Keratinocyte (primary cell): ENCODE results near the gene PANX2. TPM values are rescaled to one million over a fixed set of nuclear protein-coding genes. Genes with fewer than 3 reads are reported as not detected.

ENCODE experiments used
- DNase-seq: peaks from one replicate; pipeline ENCODE4 v3.0.0-alpha.2; 2011; ENCODE audit warnings: low read depth, missing footprints, low spot score
- FAIRE-seq: peaks from 2 replicates; lab custom pipeline; 2011; peaks lifted over from hg19 to GRCh38; lab: Jason Lieb, UNC
- H2AFZ ChIP-seq: 2 replicates; pipeline ENCODE4 v1.6.0; 2012; ENCODE audit warnings: low read length, control low read depth, inconsistent platforms; ENCODE audit not compliant: control insufficient read depth
- H3K27ac ChIP-seq: 2 replicates; pipeline ENCODE4 v1.5.1; 2011; ENCODE audit warnings: low read length; ENCODE audit not compliant: control insufficient read depth, insufficient read depth
- H3K27me3 ChIP-seq: 3 replicates; pipeline ENCODE4 v1.6.0; 2011; ENCODE audit warnings: low read length; ENCODE audit not compliant: control insufficient read depth, insufficient read depth; ENCODE audit errors: extremely low read depth
- H3K36me3 ChIP-seq, 2 experiments: 2 replicates in 1 of 2; 3 replicates in 1 of 2; pipeline ENCODE4 v1.5.1; 2011; ENCODE audit warnings: low read length in 2 of 2, mild to moderate bottlenecking in 1 of 2; ENCODE audit not compliant: control insufficient read depth in 2 of 2, insufficient read depth in 2 of 2; ENCODE audit errors: extremely low read depth in 1 of 2
- H3K4me1 ChIP-seq: 3 replicates; pipeline ENCODE4 v1.5.1; 2011; ENCODE audit warnings: low read length; ENCODE audit not compliant: control insufficient read depth, insufficient read depth; ENCODE audit errors: extremely low read depth
- H3K4me2 ChIP-seq: 3 replicates; pipeline ENCODE4 v1.6.0; 2011; ENCODE audit warnings: low read depth, low read length; ENCODE audit not compliant: control insufficient read depth, insufficient read depth; ENCODE audit errors: extremely low read depth
- H3K4me3 ChIP-seq, 3 experiments: fragments of 200-600 bp in 1 of 3; sonication (generic) in 1 of 3; 2 replicates in 2 of 3; 3 replicates in 1 of 3; pipeline ENCODE4 v1.5.1; 2011 to 2016; ENCODE audit warnings: low read length in 3 of 3, mild to moderate bottlenecking in 3 of 3, control low read depth in 2 of 3, inconsistent platforms in 1 of 3, low read depth in 1 of 3, mixed read lengths in 1 of 3, mixed run types in 1 of 3, moderate library complexity in 1 of 3; ENCODE audit not compliant: control insufficient read depth in 2 of 3, insufficient read depth in 2 of 3; ENCODE audit errors: extremely low read depth in 1 of 3
- H3K79me2 ChIP-seq: 2 replicates; pipeline ENCODE4 v1.6.0; 2012; ENCODE audit warnings: low read length; ENCODE audit not compliant: control insufficient read depth, insufficient read depth
- H3K9ac ChIP-seq: 3 replicates; pipeline ENCODE4 v1.6.0; 2011; ENCODE audit warnings: low read length; ENCODE audit not compliant: control insufficient read depth, insufficient read depth; ENCODE audit errors: extremely low read depth
- H3K9me1 ChIP-seq: 3 replicates; pipeline ENCODE4 v1.6.0; 2011; ENCODE audit warnings: low read length; ENCODE audit not compliant: control insufficient read depth, insufficient read depth; ENCODE audit errors: extremely low read depth
- H3K9me3 ChIP-seq: 2 replicates; pipeline ENCODE4 v1.5.1; 2012; ENCODE audit warnings: low read depth, low read length; ENCODE audit not compliant: control insufficient read depth
- H4K20me1 ChIP-seq: 3 replicates; pipeline ENCODE4 v1.6.0; 2011; ENCODE audit warnings: low read length; ENCODE audit not compliant: control insufficient read depth, insufficient read depth; ENCODE audit errors: extremely low read depth
- CTCF ChIP-seq, 3 experiments: IDR thresholded peaks in 1 of 3; conservative IDR thresholded peaks in 1 of 3; optimal IDR thresholded peaks in 1 of 3; 2 replicates in 2 of 3; 3 replicates in 1 of 3; pipeline versions ENCODE3 to v1.5.1; 2011; ENCODE audit warnings: low read length in 3 of 3, mild to moderate bottlenecking in 3 of 3, moderate library complexity in 2 of 3, control low read depth in 1 of 3, inconsistent platforms in 1 of 3; ENCODE audit not compliant: insufficient read depth in 2 of 3; ENCODE audit errors: extremely low read depth in 1 of 3
- EZH2 ChIP-seq: IDR thresholded peaks from one replicate; pipeline ENCODE4 v1.6.1; 2012; ENCODE audit warnings: inconsistent platforms, mild to moderate bottlenecking, low read length, moderate library complexity
- dilution Hi-C: fragments of 300-500 bp; cut with MboI; formaldehyde crosslinking; loops from one replicate; pipeline ENCODE4 v1.7.0; 2020; ENCODE audit warnings: low sequenced_read_pairs; ENCODE audit not compliant: extremely low pct_ligation_motif_present
- polyA plus RNA-seq, 5 experiments: library from polyadenylated mRNA; depleted of rRNA in 3 of 5; stranded (reverse) in 3 of 5; stranded (forward) in 1 of 5; unstranded in 1 of 5; fragments of >200 nt; gene quantifications; 1 replicate in 1 of 5; 2 replicates in 3 of 5; 3 replicates in 1 of 5; pipeline versions ENCODE4 v1.2.1 to v1.2.3, GENCODE V29; 2011 to 2012; ENCODE audit warnings: missing spikeins in 2 of 5, low read depth in 1 of 5, low replicate concordance in 1 of 5

The PANX2 gene
- polyA plus RNA-seq, 1 donor (not counting 4 experiments of a cell fraction or from before 2014, with no cell fraction given) = 0.22 TPM

GRCh38 chr22:50183141-50183971 lies 12.8 kb downstream of the PANX2 start:
- FAIRE-seq (no peak), DNase-seq (no peak)
- Histone ChIP-seq H2AFZ (no peak overlapping the region), H3K4me2 (no peak overlapping the region), H4K20me1 (peaks cover 3% of the 10 kb centered on the region), H3K9me3 (no peaks in the 10 kb centered on the region), H3K79me2 (peaks cover 20% of the 10 kb centered on the region), H3K27ac (no peak overlapping the region), H3K27me3 (no peaks in the 10 kb centered on the region), H3K4me3 (no peak overlapping the region), H3K9me1 (no peaks in the 10 kb centered on the region), H3K36me3 (no peaks in the 10 kb centered on the region), H3K4me1 (peaks cover 5% of the 10 kb centered on the region), H3K9ac (no peak overlapping the region)
- TF ChIP-seq CTCF (optimal IDR thresholded peaks at IDR 0.05 in 1 of 3, IDR thresholded peaks at IDR 0.05 in 1 of 3, conservative IDR thresholded peaks at IDR 0.05 in 1 of 3; ENCODE audit: extremely low read depth in 1 of 3, insufficient read depth in 2 of 3, low read length in 3 of 3) (no peak), EZH2 (no peak)
- dilution Hi-C loops = no loop called here

DNA sequence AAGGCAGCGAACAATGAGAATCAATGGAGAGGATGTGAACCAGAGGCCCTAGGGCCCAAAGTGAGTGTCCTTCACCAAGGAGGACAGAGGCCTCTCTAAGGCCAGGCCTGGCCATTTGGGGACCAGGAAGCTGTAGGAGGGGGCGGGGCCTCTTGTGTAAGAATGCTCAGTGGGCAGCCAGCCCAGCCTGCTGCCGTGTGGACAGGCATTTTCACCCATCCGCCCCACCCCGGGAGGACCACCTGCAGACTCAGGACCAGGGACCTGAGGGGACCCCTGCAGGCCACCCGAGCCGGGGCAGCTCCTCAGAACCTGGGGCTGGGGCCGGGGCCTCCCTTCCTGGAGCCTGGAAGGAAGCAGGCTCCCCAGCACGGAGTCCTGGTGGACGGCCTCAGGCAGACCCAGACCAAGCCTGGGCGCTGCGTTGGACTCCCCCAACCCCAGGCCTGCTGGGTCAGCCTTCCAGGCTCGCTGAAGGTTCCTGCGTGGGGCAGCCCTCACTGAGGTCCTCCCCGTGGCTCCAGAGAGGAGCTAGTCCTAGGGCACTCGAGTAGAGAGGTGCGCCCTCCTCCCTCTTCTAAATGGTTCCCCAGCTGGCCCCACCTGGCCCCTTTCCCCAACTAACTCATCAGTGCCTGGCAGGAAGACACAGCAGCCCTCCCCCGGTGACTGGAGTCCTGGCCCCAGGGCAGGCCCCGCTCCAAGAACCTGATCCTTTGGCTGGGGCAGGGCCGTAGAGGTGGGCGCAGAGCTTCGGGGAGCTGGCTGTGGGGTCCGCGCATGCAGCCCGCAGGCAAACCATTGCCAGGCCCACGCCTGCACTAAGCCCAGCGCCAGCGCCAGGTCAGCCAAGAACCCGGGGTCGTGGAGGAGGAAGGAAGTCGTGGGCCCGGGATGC lies 13.7 kb downstream of the PANX2 start:
- peaks cover 3% of the 10 kb centered on the region for H4K20me1 ChIP-seq
- no peaks in the 10 kb centered on the region for H3K9me3 ChIP-seq
- peak overlapping the region in 1 of 3 experiments; percentile 27 for H3K4me3 ChIP-seq
- no peaks in the 10 kb centered on the region for H3K9me1 ChIP-seq
- no peaks in the 10 kb centered on the region for H3K27me3 ChIP-seq
- peak overlapping the region; percentile 72 for H3K4me2 ChIP-seq
- FAIRE-seq = no peak
- DNase-seq = no peak
- H3K4me1 ChIP-seq = peaks cover 7% of the 10 kb centered on the region
- dilution Hi-C loops = no loop called here
- TF ChIP-seq CTCF (optimal IDR thresholded peaks at IDR 0.05 in 1 of 3, IDR thresholded peaks at IDR 0.05 in 1 of 3, conservative IDR thresholded peaks at IDR 0.05 in 1 of 3; ENCODE audit: extremely low read depth in 1 of 3, insufficient read depth in 2 of 3, low read length in 3 of 3) (no peak), EZH2 (no peak)
- H2AFZ ChIP-seq = peak overlapping the region; percentile 3
- no peak overlapping the region for H3K27ac ChIP-seq
- no peak overlapping the region for H3K9ac ChIP-seq
- peaks cover 26% of the 10 kb centered on the region for H3K79me2 ChIP-seq
- H3K36me3 ChIP-seq = peaks cover 0 to 3% of the 10 kb centered on the region in 2 experiments
